K562 (cell line): ENCODE data around the gene WASHC3. TPM values are rescaled to one million over a fixed set of nuclear protein-coding genes. Genes with fewer than 3 reads are reported as not detected.

ENCODE experiments used
- AFF1 ChIP-seq, 2 experiments: fragments of 450-650 bp; IDR thresholded peaks; 2 replicates each; pipeline ENCODE4 v1.6.1; 2018; ENCODE audit warnings: mild to moderate bottlenecking in 2 of 2, low read depth in 1 of 2; ENCODE audit not compliant: partially characterized antibody in 2 of 2
- CTCFL ChIP-seq: IDR thresholded peaks from 2 replicates; pipeline ENCODE4 v1.6.1; 2011; ENCODE audit warnings: borderline replicate concordance, low read depth, mild to moderate bottlenecking, moderate library complexity, low read length; ENCODE audit not compliant: insufficient read depth, poor library complexity, severe bottlenecking
- HMG20A ChIP-seq: fragments of 450-650 bp; formaldehyde crosslinking; conservative IDR thresholded peaks from 2 replicates; pipeline ENCODE4 v1.4.0; 2020; ENCODE audit warnings: mild to moderate bottlenecking, mixed read lengths
- HSF4 ChIP-seq: fragments of 250-450 bp; sonication (Bioruptor Pico); IDR thresholded peaks from 2 replicates; pipeline ENCODE4 v2.1.2; 2022; ENCODE audit warnings: mild to moderate bottlenecking, moderate library complexity, borderline replicate concordance
- JUND ChIP-seq, 2 experiments: IDR thresholded peaks; 2 replicates in 1 of 2; 3 replicates in 1 of 2; pipeline ENCODE4 v1.6.1; 2011; ENCODE audit warnings: borderline replicate concordance in 2 of 2, low read depth in 2 of 2, low read length in 2 of 2, improper control_type of control experiment in 1 of 2, missing biosample characterization in 1 of 2, missing genetic modification characterization in 1 of 2, missing genetic modification reagents in 1 of 2
- KDM1A ChIP-seq, 2 experiments: fragments of 450-650 bp; IDR thresholded peaks; 2 replicates each; pipeline ENCODE4 v1.6.1; 2016; ENCODE audit warnings: mild to moderate bottlenecking in 2 of 2
- NFXL1 ChIP-seq: fragments of 450-650 bp; formaldehyde crosslinking; IDR thresholded peaks from 2 replicates; pipeline ENCODE4 v1.4.0; 2021; ENCODE audit warnings: mild to moderate bottlenecking
- SRSF9 ChIP-seq: fragments of 200-400 bp; formaldehyde crosslinking; IDR thresholded peaks from 2 replicates; pipeline ENCODE4 v1.6.1; 2017; ENCODE audit warnings: low read depth, low read length, borderline replicate concordance
- TEAD4 ChIP-seq, 2 experiments: sonication (generic) in 1 of 2; formaldehyde crosslinking in 1 of 2; IDR thresholded peaks; 2 replicates each; pipeline versions ENCODE4 v1.6.1 to v1.8.0; 2012 to 2022; ENCODE audit warnings: borderline replicate concordance in 1 of 2, inconsistent platforms in 1 of 2, low read length in 1 of 2, mild to moderate bottlenecking in 1 of 2, missing genetic modification reagents in 1 of 2
- ZBTB43 ChIP-seq: sonication (generic); formaldehyde crosslinking; IDR thresholded peaks from 2 replicates; pipeline ENCODE4 v1.8.0; 2023; ENCODE audit warnings: mild to moderate bottlenecking, missing genetic modification reagents
- ZKSCAN1 ChIP-seq: fragments of 150-350 bp; IDR thresholded peaks from 2 replicates; pipeline ENCODE4 v1.6.1; 2016; ENCODE audit warnings: low read depth, low read length
- polyA plus RNA-seq, 8 experiments: library from polyadenylated mRNA; depleted of rRNA in 4 of 8; stranded (reverse) in 5 of 8; unstranded in 3 of 8; fragments of >200 nt; fragmentation: Nextera tagmentation in 2 of 8; fragmentation: Illumina TruSeq in 1 of 8; extraction: Ambion mirVana in 2 of 8; extraction: Trizol in 1 of 8; gene quantifications; 2 replicates each; pipeline versions ENCODE4 v1.2.1 to v1.2.3, GENCODE V29; 2011 to 2014; ENCODE audit warnings: inconsistent platforms in 1 of 8, missing spikeins in 1 of 8
- total RNA-seq, 7 experiments: library from RNA; depleted of rRNA in 6 of 7; stranded (reverse); fragments of >200 nt in 6 of 7; fragmentation: Illumina TruSeq in 2 of 7; extraction: Trizol in 2 of 7; gene quantifications; 2 replicates each; pipeline versions ENCODE4 v1.2.1 to v1.2.3, GENCODE V29; 2011 to 2021; ENCODE audit warnings: low replicate concordance in 1 of 7

The WASHC3 gene
- total and polyA plus RNA-seq, 9 of the 15 experiments (the other 6 are each of a cell fraction or from before 2014, with no cell fraction given): 14.3 to 74.9 (median 35.1) TPM

- TF ChIP-seq CTCFL (no peak), TEAD4 (IDR thresholded peaks at IDR 0.05; ENCODE audit: low read length) (no peak), TEAD4 (CRISPR knock-in tag; IDR thresholded peaks at IDR 0.05; ENCODE audit: borderline replicate concordance) (no peak), SRSF9 (no peak), JUND (IDR thresholded peaks at IDR 0.05; ENCODE audit: borderline replicate concordance, low read depth, low read length) (no peak), JUND (tag; IDR thresholded peaks at IDR 0.05; ENCODE audit: borderline replicate concordance, low read depth, low read length) (no peak), AFF1 (IDR thresholded peaks at IDR 0.05; ENCODE audit: low read depth in 1 of 2, partially characterized antibody in 2 of 2) (no peak), KDM1A (IDR thresholded peaks at IDR 0.05) (no peak), ZBTB43 (CRISPR knock-in tag) (no peak), NFXL1 (no peak), ZKSCAN1 (no peak), HSF4 (CRISPR knock-in tag) (no peak), HMG20A (CRISPR knock-in tag) (no peak)
Observed at GRCh38 chr12:102107970-102108369, 46.2 kb upstream of the WASHC3 start (continued).
